Activated CD4-positive, alpha-beta T cell treated with anti-CD3 and anti-CD28 coated beads, Interleukin-2, amount 10 ng/mL, durations not matched to agents 24 days and 14 days (primary cell): ENCODE data around the gene HNRNPA2B1. TPM values are rescaled to one million over a fixed set of nuclear protein-coding genes. Genes with fewer than 3 reads are reported as not detected.

Experiments
- DNase-seq: peaks from one replicate; pipeline ENCODE4 v3.0.0; 2022
- H3K27ac Mint-ChIP-seq: one replicate; pipeline ENCODE4 v1.8.0; 2022; ENCODE audit warnings: mild to moderate bottlenecking, mixed read lengths
- H3K27me3 Mint-ChIP-seq: one replicate; pipeline ENCODE4 v1.8.0; 2022; ENCODE audit warnings: mixed read lengths
- H3K36me3 Mint-ChIP-seq: one replicate; pipeline ENCODE4 v1.8.0; 2022; ENCODE audit warnings: low read depth, mild to moderate bottlenecking, mixed read lengths
- H3K4me1 Mint-ChIP-seq: one replicate; pipeline ENCODE4 v1.8.0; 2021; ENCODE audit warnings: mixed read lengths
- H3K4me3 Mint-ChIP-seq: one replicate; pipeline ENCODE4 v1.8.0; 2022; ENCODE audit warnings: mild to moderate bottlenecking, moderate library complexity, mixed read lengths
- H3K9me3 Mint-ChIP-seq: one replicate; pipeline ENCODE4 v1.8.0; 2021; ENCODE audit warnings: mixed read lengths
- intact Hi-C: fragments of 100-400 bp; cut with micrococcal nuclease; formaldehyde crosslinking; loops from one replicate; pipeline ENCODE4 v1.15.1; 2023
- total RNA-seq: library from RNA; stranded (reverse); gene quantifications from 2 replicates; pipeline ENCODE4 v1.2.3, GENCODE V29; 2022

The HNRNPA2B1 gene
- total RNA-seq, 1 donor from 2014 or later: 862 TPM

DNA sequence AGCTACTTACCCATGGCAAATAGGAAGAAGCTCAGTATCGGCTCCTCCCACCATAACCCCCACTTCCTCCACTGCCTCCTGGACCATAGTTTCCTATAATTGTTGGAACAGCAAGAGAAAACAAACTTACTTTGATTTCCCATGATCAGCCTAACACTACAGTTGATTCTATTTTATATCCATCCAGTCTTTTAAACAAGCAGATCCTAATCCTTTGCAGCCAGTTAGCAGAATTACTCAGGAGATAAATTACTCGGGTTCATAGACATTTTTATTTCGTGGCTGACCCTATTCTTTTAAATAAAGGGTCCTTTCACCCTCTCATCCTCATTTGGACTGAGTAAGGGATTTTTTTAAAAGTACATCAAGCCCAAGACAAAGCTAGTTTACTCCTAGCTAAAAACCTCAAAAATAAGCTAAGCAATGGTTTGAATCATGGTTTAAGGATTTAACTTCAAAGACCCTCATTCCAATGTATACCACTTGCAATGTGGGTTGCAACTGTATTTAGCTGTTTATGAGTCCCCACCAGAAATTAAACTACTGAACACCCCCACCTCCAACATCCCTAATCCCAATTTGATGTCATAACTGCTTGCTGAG is 8.0 kb downstream of the HNRNPA2B1 start:
- no peak for DNase-seq
- intact Hi-C loops: no loop called here
- Mint-ChIP-seq H3K36me3 (peaks cover 94% of the 10 kb centered on the region), H3K27ac (peak overlapping the region; percentile 90), H3K4me3 (peak overlapping the region; percentile 84), H3K4me1 (peaks cover 79% of the 10 kb centered on the region), H3K27me3 (no peaks in the 10 kb centered on the region), H3K9me3 (no peaks in the 10 kb centered on the region)

DNA sequence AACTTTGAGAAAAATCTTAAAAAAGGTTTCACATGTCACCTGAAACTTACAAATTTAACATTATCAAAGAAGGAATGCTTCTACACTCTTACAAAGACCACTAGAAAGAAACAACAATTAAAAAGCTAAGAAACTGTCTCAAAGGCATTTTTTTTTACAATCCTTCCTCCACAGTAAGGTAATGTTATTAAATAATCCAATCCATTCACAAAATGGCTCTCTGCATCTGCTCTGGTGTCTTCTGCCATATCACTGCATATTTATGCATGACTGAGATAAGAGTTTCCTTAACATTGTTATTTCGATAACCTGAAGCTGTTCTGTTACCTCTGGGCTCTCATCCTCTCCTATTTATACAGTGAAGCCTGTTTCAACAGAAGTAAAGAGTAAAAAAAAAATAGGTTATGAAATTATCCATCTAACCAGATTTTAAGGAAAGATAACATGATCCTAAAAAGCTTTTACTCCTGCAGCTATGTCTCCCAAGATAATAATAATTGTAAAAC is 8.5 kb downstream of the HNRNPA2B1 start:
- H3K4me1 Mint-ChIP-seq: peaks cover 79% of the 10 kb centered on the region
- intact Hi-C loops: loop anchor here (2.0 kb wide), 1 partner anchor 299 kb away; no protein-coding TSS in a partner anchor
- H3K27me3 Mint-ChIP-seq: no peaks in the 10 kb centered on the region
- H3K27ac Mint-ChIP-seq: peak overlapping the region; percentile 76
- H3K9me3 Mint-ChIP-seq: no peaks in the 10 kb centered on the region
- peak overlapping the region; percentile 84 for H3K4me3 Mint-ChIP-seq
- no peak for DNase-seq
- H3K36me3 Mint-ChIP-seq: peaks cover 94% of the 10 kb centered on the region

DNA sequence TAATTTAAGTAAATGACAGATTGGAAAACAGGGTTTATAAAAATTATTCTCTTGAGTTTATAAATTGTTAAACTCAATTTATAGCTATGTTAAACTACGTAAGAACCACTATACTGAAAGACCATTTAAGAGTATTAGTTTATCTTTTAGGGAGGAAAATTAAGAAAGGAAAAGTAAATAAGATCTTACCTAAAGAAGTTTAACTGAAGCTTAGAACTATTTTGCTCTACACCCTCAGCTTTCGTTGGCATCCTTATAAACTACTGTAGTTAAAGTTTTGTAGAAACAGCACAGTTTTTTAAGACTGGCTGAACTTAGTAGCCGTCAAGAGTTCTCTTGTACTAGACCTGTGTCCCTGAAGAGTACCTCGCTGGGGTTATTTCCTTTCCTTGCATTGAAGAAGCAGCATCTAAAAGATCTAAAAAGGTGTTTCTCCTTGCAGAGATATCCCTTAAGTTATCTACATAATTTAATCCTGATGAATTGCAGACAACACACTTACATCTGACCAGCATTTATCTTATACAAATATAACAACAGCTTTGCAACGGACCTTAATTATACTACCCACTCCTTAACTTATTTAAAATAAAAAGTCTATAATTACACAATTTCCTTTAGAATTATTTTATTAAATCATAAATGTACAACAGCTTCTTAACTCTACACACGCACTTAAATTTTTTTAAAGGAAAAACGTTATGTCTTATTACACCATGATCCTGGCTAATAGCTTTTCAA is 9.1 kb downstream of the HNRNPA2B1 start:
- H3K27me3 Mint-ChIP-seq: no peaks in the 10 kb centered on the region
- intact Hi-C loops: loop anchor here (2.0 kb wide), 1 partner anchor 299 kb away; no protein-coding TSS in a partner anchor
- DNase-seq: peak; percentile 55
- H3K27ac Mint-ChIP-seq: peak overlapping the region; percentile 38
- peaks cover 79% of the 10 kb centered on the region for H3K4me1 Mint-ChIP-seq
- H3K4me3 Mint-ChIP-seq: peak overlapping the region; percentile 35
- H3K36me3 Mint-ChIP-seq: peaks cover 94% of the 10 kb centered on the region
- no peaks in the 10 kb centered on the region for H3K9me3 Mint-ChIP-seq

DNA sequence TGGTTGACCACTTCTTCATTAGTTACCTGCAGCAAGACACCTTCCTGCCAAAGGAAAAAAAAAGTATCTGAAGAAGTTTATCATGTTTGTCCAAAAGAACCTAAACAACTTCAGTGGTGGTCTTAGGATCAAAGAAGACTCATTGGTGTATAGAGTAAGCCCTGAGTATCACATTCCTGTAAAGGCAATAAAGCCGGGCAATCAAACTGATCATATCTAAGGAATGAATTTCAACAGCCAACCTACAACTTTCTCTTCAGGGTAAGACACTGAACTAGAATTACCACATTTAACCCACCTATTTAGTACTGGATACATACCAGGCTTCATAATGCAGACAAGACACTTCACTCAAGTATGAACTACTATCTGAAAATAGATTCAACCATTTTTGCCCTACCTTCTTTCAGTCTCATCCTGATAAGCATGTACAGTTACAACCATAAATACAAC is 10.1 kb downstream of the HNRNPA2B1 start:
- Mint-ChIP-seq H3K36me3 (peaks cover 91% of the 10 kb centered on the region), H3K9me3 (no peaks in the 10 kb centered on the region), H3K4me1 (peaks cover 77% of the 10 kb centered on the region), H3K27ac (peak overlapping the region; percentile 38), H3K4me3 (no peak overlapping the region), H3K27me3 (no peaks in the 10 kb centered on the region)
- intact Hi-C loops: loop anchor here (1.0 to 2.0 kb wide), 2 partner anchors 9 to 298 kb away; no protein-coding TSS in a partner anchor
- DNase-seq: peak; percentile 48

DNA sequence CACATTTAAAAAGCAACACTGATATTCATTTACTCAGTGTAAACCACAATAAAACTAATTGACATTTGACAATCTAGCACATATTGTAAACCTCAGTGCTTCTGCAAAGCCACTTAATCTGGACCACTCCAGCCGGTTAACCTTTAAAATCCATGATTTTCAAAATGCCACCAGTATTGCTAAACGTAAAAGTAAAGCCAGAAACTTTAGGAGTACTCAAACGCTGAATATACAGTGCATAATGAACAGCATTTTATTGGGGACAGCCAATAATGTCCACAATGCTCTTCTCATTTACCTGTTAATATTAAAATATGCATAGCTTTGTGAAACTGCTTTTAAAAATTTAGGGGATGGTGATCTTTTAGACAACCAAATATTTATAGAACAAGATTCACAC is 10.8 kb downstream of the HNRNPA2B1 start:
- H3K4me3 Mint-ChIP-seq: no peak overlapping the region
- H3K9me3 Mint-ChIP-seq: no peaks in the 10 kb centered on the region
- no peaks in the 10 kb centered on the region for H3K27me3 Mint-ChIP-seq
- H3K27ac Mint-ChIP-seq: no peak overlapping the region
- intact Hi-C loops: loop anchor here (1.0 to 2.0 kb wide), 2 partner anchors 10 to 297 kb away; no protein-coding TSS in a partner anchor
- peaks cover 80% of the 10 kb centered on the region for H3K4me1 Mint-ChIP-seq
- no peak for DNase-seq
- peaks cover 93% of the 10 kb centered on the region for H3K36me3 Mint-ChIP-seq

DNA sequence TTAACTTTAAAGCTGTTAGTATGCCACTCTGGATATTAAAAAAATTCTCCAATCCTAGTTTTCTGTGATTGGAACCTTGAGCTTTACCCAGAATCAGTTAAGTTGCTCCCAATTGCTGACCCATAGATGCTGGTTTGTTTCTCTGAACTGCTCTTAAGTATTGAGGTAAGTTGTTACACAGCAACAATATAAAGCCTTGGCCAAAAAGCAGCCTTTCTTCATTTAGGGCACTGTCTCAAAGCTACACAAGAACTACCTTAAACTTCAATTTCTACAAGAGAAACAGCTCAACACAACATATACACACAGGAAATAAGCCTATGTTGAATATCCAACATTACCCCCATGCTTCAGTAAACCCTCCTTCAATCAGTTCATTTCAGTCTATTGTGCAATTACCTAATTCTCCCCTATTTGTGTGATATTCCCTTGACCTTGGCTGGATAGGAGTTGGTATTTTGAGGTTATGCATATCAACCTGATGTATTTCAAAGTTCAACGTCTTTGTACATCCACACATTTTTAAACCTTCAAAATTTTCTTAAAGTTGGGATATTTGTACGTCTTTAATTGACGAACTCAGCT is 11.5 kb downstream of the HNRNPA2B1 start:
- H3K4me1 Mint-ChIP-seq: peaks cover 76% of the 10 kb centered on the region
- DNase-seq: no peak
- no peak overlapping the region for H3K4me3 Mint-ChIP-seq
- peaks cover 93% of the 10 kb centered on the region for H3K36me3 Mint-ChIP-seq
- H3K27ac Mint-ChIP-seq: peak overlapping the region; percentile 25
- H3K9me3 Mint-ChIP-seq: no peaks in the 10 kb centered on the region
- intact Hi-C loops: no loop called here
- no peaks in the 10 kb centered on the region for H3K27me3 Mint-ChIP-seq

DNA sequence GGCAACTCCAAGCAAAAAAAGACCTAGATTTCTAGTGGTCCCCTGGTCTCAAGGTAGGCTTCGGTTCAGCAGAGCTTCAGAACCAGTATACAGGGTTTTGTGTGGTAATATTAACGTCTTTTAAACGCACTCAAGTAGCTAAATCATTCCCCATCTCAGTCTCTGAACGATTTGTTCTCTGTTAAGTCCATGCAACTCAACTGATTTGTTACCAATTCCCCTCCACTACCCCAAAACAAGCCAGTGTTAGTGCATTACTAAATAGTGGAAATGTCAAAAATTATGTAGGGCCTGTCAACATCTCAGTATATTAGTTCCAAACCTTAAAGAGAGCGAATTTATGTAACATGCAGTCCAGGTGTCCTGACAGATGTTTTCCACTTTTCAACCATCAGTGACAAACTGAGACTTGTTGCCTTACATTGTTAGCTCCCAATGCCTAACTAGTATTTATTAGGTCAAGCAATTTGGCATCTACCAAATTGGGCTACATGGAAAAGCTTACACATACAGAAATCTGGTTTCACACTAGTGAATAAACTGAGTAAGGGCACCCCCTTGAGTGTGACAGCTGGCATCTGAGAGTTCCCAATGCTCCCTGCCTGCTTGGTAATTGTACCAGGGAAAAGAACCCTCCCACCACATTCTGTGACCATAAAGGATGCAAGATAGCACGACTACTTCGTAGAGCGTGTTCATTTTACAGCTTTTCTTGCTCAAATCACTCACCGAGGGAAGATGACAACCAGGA is 12.2 kb downstream of the HNRNPA2B1 start:
- peaks cover 92% of the 10 kb centered on the region for H3K36me3 Mint-ChIP-seq
- no peaks in the 10 kb centered on the region for H3K9me3 Mint-ChIP-seq
- DNase-seq: no peak
- H3K27ac Mint-ChIP-seq: peak overlapping the region; percentile 85
- intact Hi-C loops: no loop called here
- H3K4me1 Mint-ChIP-seq: peaks cover 69% of the 10 kb centered on the region
- H3K27me3 Mint-ChIP-seq: no peaks in the 10 kb centered on the region
- peak overlapping the region; percentile 15 for H3K4me3 Mint-ChIP-seq

DNA sequence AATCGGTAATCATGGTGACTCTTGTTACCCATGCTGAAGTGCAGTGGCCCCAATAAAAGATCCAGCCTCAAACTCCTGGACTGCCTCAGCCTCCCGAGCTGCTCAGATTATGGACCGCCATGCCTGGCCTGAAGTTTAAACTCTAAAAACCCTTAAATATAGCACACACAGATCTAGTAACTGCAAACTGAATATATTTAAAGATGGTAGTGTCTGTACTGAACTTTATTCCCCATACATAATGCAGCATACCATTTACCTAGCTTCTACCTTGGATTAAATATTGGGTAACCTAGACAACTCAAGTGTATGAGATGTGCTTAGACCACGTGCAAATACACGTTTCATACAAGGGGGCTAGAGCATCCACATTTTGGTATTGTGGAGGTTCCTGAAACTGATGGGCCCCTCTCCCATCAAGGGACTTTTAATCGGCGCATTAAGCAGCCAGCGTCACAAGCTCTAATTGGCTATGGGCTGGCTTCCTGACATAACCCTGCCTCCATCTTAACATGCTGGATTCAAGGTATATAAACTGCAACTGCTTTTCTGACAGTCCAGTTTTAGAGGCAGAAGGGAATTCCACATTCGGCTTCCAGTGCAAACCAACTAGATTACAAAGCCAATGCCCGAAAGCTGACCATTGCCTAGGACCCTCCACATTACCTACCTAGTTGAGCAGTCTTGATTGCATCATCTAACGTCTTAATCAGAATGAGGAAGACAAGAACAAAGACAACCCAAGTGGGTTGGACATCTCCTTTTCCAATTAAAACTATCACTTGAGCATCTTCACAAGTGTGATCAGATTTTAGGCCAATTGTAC is 13.0 kb downstream of the HNRNPA2B1 start:
- intact Hi-C loops: loop anchor here (2.0 kb wide), 1 partner anchor 97 kb away; no protein-coding TSS in a partner anchor
- Mint-ChIP-seq H3K4me1 (peaks cover 61% of the 10 kb centered on the region), H3K36me3 (peaks cover 88% of the 10 kb centered on the region), H3K4me3 (peak overlapping the region; percentile 12), H3K9me3 (no peaks in the 10 kb centered on the region), H3K27ac (peak overlapping the region; percentile 85), H3K27me3 (no peaks in the 10 kb centered on the region)
- DNase-seq: no peak

DNA sequence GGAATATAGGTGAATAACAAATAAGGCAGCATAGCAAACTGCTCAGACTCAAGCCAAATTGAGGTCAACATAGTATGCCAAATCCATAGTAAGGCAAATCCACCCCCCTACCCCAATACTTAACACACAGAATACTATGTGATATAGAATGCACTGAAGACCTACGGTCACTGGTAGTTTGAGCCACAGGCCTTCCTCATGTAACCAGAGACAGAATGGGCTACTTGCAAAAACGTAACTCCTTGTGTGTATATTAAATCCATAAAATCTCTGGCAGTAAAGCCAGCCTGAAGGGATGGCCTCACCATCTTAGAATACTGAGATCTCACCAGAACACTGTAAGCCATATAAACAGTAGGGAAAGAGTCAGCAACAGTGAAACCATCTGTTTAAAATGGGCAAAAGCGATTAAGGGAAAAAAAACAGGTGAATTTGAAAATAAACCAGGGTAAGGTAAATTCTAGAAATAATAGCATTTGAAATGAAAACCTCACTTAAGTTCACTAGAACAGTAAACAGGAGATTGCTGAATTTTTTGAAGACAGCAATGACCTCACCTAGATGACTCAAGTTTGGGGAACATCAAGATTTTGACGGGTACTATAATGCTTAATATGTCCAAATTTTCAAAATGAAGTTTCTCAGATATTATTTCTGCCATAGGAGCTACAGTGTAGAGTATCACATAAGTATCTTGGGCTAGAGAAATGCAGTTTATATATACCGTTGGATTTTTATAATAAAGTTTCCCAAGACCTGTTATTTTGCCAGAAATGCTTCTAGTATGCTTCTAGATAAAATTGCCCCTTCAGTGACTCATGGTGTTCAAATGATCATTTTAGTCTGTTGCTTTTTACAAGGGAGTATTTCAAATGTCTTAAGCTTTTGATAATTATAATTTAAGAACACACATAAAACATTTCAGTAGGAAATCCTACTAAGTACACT is 13.9 kb downstream of the HNRNPA2B1 start:
- intact Hi-C loops: loop anchor here (1.0 to 2.0 kb wide), 2 partner anchors 33 to 96 kb away; no protein-coding TSS in a partner anchor
- H3K27ac Mint-ChIP-seq: peak overlapping the region; percentile 85
- peaks cover 56% of the 10 kb centered on the region for H3K4me1 Mint-ChIP-seq
- H3K27me3 Mint-ChIP-seq: no peaks in the 10 kb centered on the region
- H3K9me3 Mint-ChIP-seq: no peaks in the 10 kb centered on the region
- H3K4me3 Mint-ChIP-seq: peak overlapping the region; percentile 12
- DNase-seq: no peak
- H3K36me3 Mint-ChIP-seq: peaks cover 84% of the 10 kb centered on the region

DNA sequence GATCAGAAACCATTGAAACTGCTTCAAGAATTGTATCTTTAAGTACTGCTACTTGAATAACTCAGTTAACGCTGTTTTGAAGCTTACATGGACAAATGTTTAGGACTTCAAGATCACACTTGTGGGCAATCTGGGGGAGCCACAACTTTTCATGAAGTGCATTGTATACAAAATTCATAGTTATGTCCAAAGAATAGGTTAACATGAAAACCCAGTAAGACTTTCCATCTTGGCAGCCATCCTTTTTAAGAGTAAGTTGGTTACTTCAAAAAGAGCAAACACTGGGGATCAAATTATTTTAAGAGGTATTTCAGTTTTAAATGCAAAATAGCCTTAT is 14.7 kb downstream of the HNRNPA2B1 start:
- H3K4me3 Mint-ChIP-seq: peak overlapping the region; percentile 59
- peaks cover 80% of the 10 kb centered on the region for H3K36me3 Mint-ChIP-seq
- no peaks in the 10 kb centered on the region for H3K27me3 Mint-ChIP-seq
- H3K4me1 Mint-ChIP-seq: peaks cover 55% of the 10 kb centered on the region
- DNase-seq: no peak
- intact Hi-C loops: loop anchor here (1.0 to 2.0 kb wide), 3 partner anchors 30 to 95 kb away; no protein-coding TSS in a partner anchor
- H3K27ac Mint-ChIP-seq: peak overlapping the region; percentile 88
- no peaks in the 10 kb centered on the region for H3K9me3 Mint-ChIP-seq

DNA sequence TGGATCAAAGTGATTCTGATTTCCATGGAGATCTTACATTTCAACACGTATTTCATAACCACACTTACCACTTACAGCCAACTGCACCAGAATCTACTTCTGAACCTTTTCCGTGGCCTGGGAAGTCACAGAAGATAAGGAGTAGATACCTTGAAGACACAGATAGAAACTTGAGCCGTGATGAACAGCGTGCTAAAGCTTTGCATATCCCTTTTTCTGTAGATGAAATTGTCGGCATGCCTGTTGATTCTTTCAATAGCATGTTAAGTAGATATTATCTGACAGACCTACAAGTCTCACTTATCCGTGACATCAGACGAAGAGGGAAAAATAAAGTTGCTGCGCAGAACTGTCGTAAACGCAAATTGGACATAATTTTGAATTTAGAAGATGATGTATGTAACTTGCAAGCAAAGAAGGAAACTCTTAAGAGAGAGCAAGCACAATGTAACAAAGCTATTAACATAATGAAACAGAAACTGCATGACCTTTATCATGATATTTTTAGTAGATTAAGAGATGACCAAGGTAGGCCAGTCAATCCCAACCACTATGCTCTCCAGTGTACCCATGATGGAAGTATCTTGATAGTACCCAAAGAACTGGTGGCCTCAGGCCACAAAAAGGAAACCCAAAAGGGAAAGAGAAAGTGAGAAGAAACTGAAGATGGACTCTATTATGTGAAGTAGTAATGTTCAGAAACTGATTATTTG is 15.3 kb downstream of the HNRNPA2B1 start:
- peaks cover 51% of the 10 kb centered on the region for H3K4me1 Mint-ChIP-seq
- no peaks in the 10 kb centered on the region for H3K27me3 Mint-ChIP-seq
- DNase-seq: peak; percentile 75
- intact Hi-C loops: loop anchor here (1.0 kb wide), 1 partner anchor 29 kb away; no protein-coding TSS in a partner anchor
- H3K4me3 Mint-ChIP-seq: peak overlapping the region; percentile 59
- H3K27ac Mint-ChIP-seq: peak overlapping the region; percentile 88
- H3K9me3 Mint-ChIP-seq: no peaks in the 10 kb centered on the region
- H3K36me3 Mint-ChIP-seq: peaks cover 80% of the 10 kb centered on the region
